Thyroid gland (tissue), 4 donors: ENCODE results near the gene ZNF182. TPM values are rescaled to one million over a fixed set of nuclear protein-coding genes. Genes with fewer than 3 reads are reported as not detected.

Experiments
- DNase-seq, 2 donors: peaks; one replicate each; pipeline ENCODE4 v3.0.0-alpha.2; 2019
- H3K27ac ChIP-seq, 3 donors: fragments of 200-600 bp; sonication (generic); 1 replicate in 2 of 3; 2 replicates in 1 of 3; pipeline ENCODE4 v1.5.1; 2016 to 2019; ENCODE audit warnings: mild to moderate bottlenecking in 1 of 3, moderate library complexity in 1 of 3
- H3K27me3 ChIP-seq: fragments of 200-600 bp; sonication (generic); one replicate; pipeline ENCODE4 v1.5.1; 2019
- H3K36me3 ChIP-seq, 2 donors: fragments of 200-600 bp; sonication (generic); one replicate each; pipeline ENCODE4 v1.5.1; 2016 to 2019
- H3K4me1 ChIP-seq, 2 donors: fragments of 200-600 bp; sonication (generic); one replicate each; pipeline ENCODE4 v1.5.1; 2017 to 2019
- H3K4me3 ChIP-seq, 3 donors: fragments of 200-600 bp; sonication (generic); replicated peaks in 1 of 3; 1 replicate in 2 of 3; 2 replicates in 1 of 3; pipeline ENCODE4 v1.5.1; 2016; ENCODE audit warnings: mild to moderate bottlenecking in 1 of 3
- H3K9me3 ChIP-seq: fragments of 200-600 bp; sonication (generic); one replicate; pipeline ENCODE4 v1.5.1; 2017
- CTCF ChIP-seq, 6 experiments: fragments of 200-600 bp in 3 of 6; fragments of 450-650 bp in 3 of 6; sonication (generic) in 3 of 6; IDR thresholded peaks; one replicate each; pipeline ENCODE4 v1.5.1; 2016 to 2019; ENCODE audit warnings: antibody characterized with exemption in 6 of 6, mild to moderate bottlenecking in 2 of 6, inconsistent platforms in 1 of 6, moderate library complexity in 1 of 6
- POLR2A ChIP-seq, 2 donors: fragments of 450-650 bp; IDR thresholded peaks; one replicate each; pipeline ENCODE4 v1.6.1; 2017; ENCODE audit warnings: antibody characterized with exemption in 2 of 2, mild to moderate bottlenecking in 2 of 2, moderate library complexity in 1 of 2
- WGBS, 2 donors: methylation state at CpG; one replicate each; pipeline ENCODE4 v1.1.5; 2017; 5-methylcytosine and 5-hydroxymethylcytosine counted together
- intact Hi-C: fragments of 100-400 bp; cut with DNase I; formaldehyde crosslinking; loops from one replicate; pipeline ENCODE4 v1.15.1; 2023
- total RNA-seq, 4 donors: library from RNA; depleted of rRNA; stranded (reverse); fragments of >200 nt; gene quantifications; one replicate each; pipeline ENCODE4 v1.2.3, GENCODE V29; 2016

Gene ZNF182
- total RNA-seq, 4 donors from 2014 or later: 6.3 to 13.8 (median 10.0) TPM

- DNase-seq: peak in 1 of 2 donors; percentile 15
- 0 to 3% methylated on average over 13 to 15 of the region's 18 CpGs for whole genome bisulfite sequencing, 2 donors
- peak overlapping the region in 2 of 3 donors; percentile 65 to 77 for H3K27ac ChIP-seq
These were observed 427 bp downstream of the ZNF182 start for GRCh38 chrX:48003367-48003757.

DNA sequence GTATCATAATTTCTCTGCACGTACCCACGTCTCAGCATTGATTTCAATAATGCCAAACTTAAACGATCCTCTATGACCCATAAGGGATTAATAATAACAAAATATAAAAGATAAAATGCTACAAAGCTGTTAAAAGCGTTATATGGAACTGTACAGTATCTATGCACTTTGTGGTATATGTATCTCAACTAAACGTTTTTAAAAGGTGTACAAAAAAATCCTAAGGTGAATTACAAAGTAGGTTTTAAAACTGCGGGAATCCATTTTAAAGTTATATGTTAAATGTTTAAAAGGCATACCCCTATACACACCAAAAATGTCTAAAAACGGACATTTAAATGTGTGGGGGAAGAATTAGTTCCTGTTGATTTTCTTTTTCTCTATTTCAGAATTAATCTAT lies 860 bp downstream of the ZNF182 start:
- WGBS, 2 donors: 58 to 60% methylated on average over 7 of the region's 7 CpGs
- peak overlapping the region in 1 of 3 donors; percentile 77 for H3K27ac ChIP-seq
- intact Hi-C loops: no loop called here
- H3K9me3 ChIP-seq: no peaks in the 10 kb centered on the region
- peak overlapping the region in 1 of 3 donors; percentile 43 for H3K4me3 ChIP-seq
- no peak for TF ChIP-seq CTCF (IDR thresholded peaks at IDR 0.05)
- no peak for TF ChIP-seq POLR2A (IDR thresholded peaks at IDR 0.05)
- no peaks in the 10 kb centered on the region for H3K27me3 ChIP-seq
- H3K36me3 ChIP-seq: no peaks in the 10 kb centered on the region
- H3K4me1 ChIP-seq: peaks cover 4 to 8% of the 10 kb centered on the region in 2 donors
- no peak for DNase-seq

More at GRCh38 chrX:48003367-48003757, 427 bp downstream of the ZNF182 start:
- H3K4me1 ChIP-seq: peaks cover 4 to 8% of the 10 kb centered on the region in 2 donors
- H3K4me3 ChIP-seq: peak overlapping the region in 2 of 3 donors; percentile 7 to 43
- H3K9me3 ChIP-seq: no peaks in the 10 kb centered on the region
- intact Hi-C loops: no loop called here
- TF ChIP-seq POLR2A (IDR thresholded peaks at IDR 0.05): no peak
- TF ChIP-seq CTCF (IDR thresholded peaks at IDR 0.05): no peak
- no peaks in the 10 kb centered on the region for H3K27me3 ChIP-seq
- no peaks in the 10 kb centered on the region for H3K36me3 ChIP-seq

GRCh38 chrX:48002319-48002718 lies 1.5 kb downstream of the ZNF182 start:
- Histone ChIP-seq H3K9me3 (no peaks in the 10 kb centered on the region), H3K4me3 (no peak overlapping the region), H3K27me3 (no peaks in the 10 kb centered on the region), H3K36me3 (no peaks in the 10 kb centered on the region), H3K4me1 (peaks cover 4 to 8% of the 10 kb centered on the region in 2 donors), H3K27ac (no peak overlapping the region)
- DNase-seq: no peak
- intact Hi-C loops: no loop called here
- WGBS, 2 donors: 79 to 81% methylated on average over 3 of the region's 3 CpGs
- TF ChIP-seq CTCF (IDR thresholded peaks at IDR 0.05) (no peak), POLR2A (IDR thresholded peaks at IDR 0.05) (no peak)

- no peaks in the 10 kb centered on the region for H3K9me3 ChIP-seq
- H3K4me3 ChIP-seq: no peak overlapping the region
- H3K4me1 ChIP-seq: peaks cover 4 to 8% of the 10 kb centered on the region in 2 donors
- no peaks in the 10 kb centered on the region for H3K27me3 ChIP-seq
- no peak overlapping the region for H3K27ac ChIP-seq
- intact Hi-C loops: no loop called here
- peaks cover 0 to 3% of the 10 kb centered on the region in 2 donors for H3K36me3 ChIP-seq
- 81 to 84% methylated on average over 3 of the region's 3 CpGs for WGBS, 2 donors
- no peak for DNase-seq
- TF ChIP-seq CTCF (IDR thresholded peaks at IDR 0.05): no peak
- no peak for TF ChIP-seq POLR2A (IDR thresholded peaks at IDR 0.05)
These were observed 2.5 kb downstream of the ZNF182 start for GRCh38 chrX:48001260-48001659.

DNA sequence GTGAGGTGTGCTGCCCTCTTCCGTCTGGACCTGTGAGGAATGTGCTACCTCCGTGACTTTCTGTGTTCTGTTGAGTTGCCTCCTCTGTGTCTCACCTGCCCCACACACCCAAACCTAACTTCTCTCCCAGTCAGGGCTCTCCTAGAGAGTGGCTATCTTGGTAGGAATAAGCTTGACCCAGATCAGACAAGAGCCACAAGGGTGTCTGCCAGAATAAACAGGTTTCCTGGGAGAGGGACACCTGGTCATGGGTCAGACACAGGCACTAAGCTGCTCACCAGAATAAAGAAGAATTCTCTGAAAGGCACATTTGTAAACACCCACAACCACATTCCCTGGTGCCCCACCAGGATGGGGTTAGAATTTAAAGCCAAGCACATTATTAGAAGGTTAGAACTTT lies 11.1 kb downstream of the ZNF182 start:
- Histone ChIP-seq H3K27ac (peak overlapping the region; percentile 29 to 73 (median 61)), H3K27me3 (no peaks in the 10 kb centered on the region), H3K4me3 (no peak overlapping the region), H3K4me1 (peaks cover 4 to 18% of the 10 kb centered on the region in 2 donors), H3K9me3 (no peaks in the 10 kb centered on the region), H3K36me3 (peaks cover 0 to 3% of the 10 kb centered on the region in 2 donors)
- no CpG with 5 or more reads among the region's 2 CpGs for WGBS, 2 donors
- intact Hi-C loops: no loop called here
- peak in 1 of 2 donors; percentile 12 for DNase-seq
- TF ChIP-seq CTCF (IDR thresholded peaks at IDR 0.05) (no peak), POLR2A (IDR thresholded peaks at IDR 0.05) (no peak)
